ENCODE results near the gene PCNA.

The PCNA gene

GRCh38 chr20:5143851-5144250 lies 24.1 kb upstream of the PCNA start:
- no peak for DNase-seq (ENCODE audit: low read depth in 1 of 2, low spot score in 1 of 2)

GRCh38 chr20:5141615-5142014 lies 21.9 kb upstream of the PCNA start:
- DNase-seq (ENCODE audit: low read depth in 1 of 2, low spot score in 1 of 2): no peak

GRCh38 chr20:5140195-5140594 lies 20.4 kb upstream of the PCNA start:
- no peak for DNase-seq (ENCODE audit: low read depth in 1 of 2, low spot score in 1 of 2)

GRCh38 chr20:5136096-5136495 lies 16.3 kb upstream of the PCNA start:
- DNase-seq (ENCODE audit: low read depth in 1 of 2, low spot score in 1 of 2): no peak

GRCh38 chr20:5135363-5136012 lies 15.7 kb upstream of the PCNA start:
- DNase-seq (ENCODE audit: low read depth in 1 of 2, low spot score in 1 of 2): no peak

- DNase-seq (ENCODE audit: low read depth in 1 of 2, low spot score in 1 of 2): no peak
Measured at GRCh38 chr20:5133998-5134397, 14.2 kb upstream of the PCNA start.

- no peak for DNase-seq (ENCODE audit: low read depth in 1 of 2, low spot score in 1 of 2)
Measured at GRCh38 chr20:5131502-5131901, 11.7 kb upstream of the PCNA start.

GRCh38 chr20:5128886-5129285 lies 9.1 kb upstream of the PCNA start:
- DNase-seq (ENCODE audit: low read depth in 1 of 2, low spot score in 1 of 2): no peak

GRCh38 chr20:5127859-5128424 lies 8.2 kb upstream of the PCNA start:
- no peak for DNase-seq (ENCODE audit: low read depth in 1 of 2, low spot score in 1 of 2)

- DNase-seq (ENCODE audit: low read depth in 1 of 2, low spot score in 1 of 2): peak; percentile 28 to 40
Measured at GRCh38 chr20:5127204-5127858, 7.6 kb upstream of the PCNA start.

- peak; percentile 100 for DNase-seq (ENCODE audit: low read depth in 1 of 2, low spot score in 1 of 2)
Measured at GRCh38 chr20:5126512-5127203, 6.9 kb upstream of the PCNA start, which contains the start of gene CDS2. Gene CDS2, plus strand, starts transcription at chr20:5127008. Its CDS starts 85 bp downstream, at chr20:5127093.

GRCh38 chr20:5122873-5123260 lies 3.1 kb upstream of the PCNA start:
- DNase-seq (ENCODE audit: low read depth in 1 of 2, low spot score in 1 of 2): no peak

- no peak for DNase-seq (ENCODE audit: low read depth in 1 of 2, low spot score in 1 of 2)
Measured at GRCh38 chr20:5120185-5120476, 373 bp upstream of the PCNA start.

- DNase-seq (ENCODE audit: low read depth in 1 of 2, low spot score in 1 of 2): no peak
Measured at GRCh38 chr20:5119143-5119434, 669 bp downstream of the PCNA start.

- DNase-seq (ENCODE audit: low read depth in 1 of 2, low spot score in 1 of 2): no peak
Measured at GRCh38 chr20:5118220-5119142, 1.3 kb downstream of the PCNA start.

GRCh38 chr20:5116875-5117274 lies 2.9 kb downstream of the PCNA start:
- no peak for DNase-seq (ENCODE audit: low read depth in 1 of 2, low spot score in 1 of 2)

GRCh38 chr20:5114403-5114802 lies 5.4 kb downstream of the PCNA start:
- DNase-seq (ENCODE audit: low read depth in 1 of 2, low spot score in 1 of 2): no peak

- no peak for DNase-seq (ENCODE audit: low read depth in 1 of 2, low spot score in 1 of 2)
Measured at GRCh38 chr20:5113615-5113986, 6.2 kb downstream of the PCNA start.

- DNase-seq (ENCODE audit: low read depth in 1 of 2, low spot score in 1 of 2): no peak
Measured at GRCh38 chr20:5109276-5109675, 10.5 kb downstream of the PCNA start.

GRCh38 chr20:5104479-5104878 lies 15.3 kb downstream of the PCNA start:
- DNase-seq (ENCODE audit: low read depth in 1 of 2, low spot score in 1 of 2): no peak

- DNase-seq (ENCODE audit: low read depth in 1 of 2, low spot score in 1 of 2): peak; percentile 57 to 66
Measured at GRCh38 chr20:5100684-5101347, 18.9 kb downstream of the PCNA start.
